DOHH2 (cell line): ENCODE measurements around the gene SCRN2.

Experiments
- H3F3A ChIP-seq: fragments of 200-600 bp; sonication (generic), shearing (Covaris generic); 2 replicates; pipeline ENCODE4 v1.6.0; 2016; ENCODE audit warnings: antibody characterized with exemption, mild to moderate bottlenecking; ENCODE audit not compliant: control insufficient read depth, insufficient read depth
- H3K27ac ChIP-seq: fragments of 200-600 bp; sonication (generic); 2 replicates; pipeline ENCODE4 v1.5.1; 2014; ENCODE audit warnings: low read depth, mild to moderate bottlenecking, low read length, moderate library complexity
- H3K27me3 ChIP-seq: fragments of 200-600 bp; sonication (generic); 2 replicates; pipeline ENCODE4 v1.6.1; 2014; ENCODE audit warnings: mild to moderate bottlenecking, low read length, mixed read lengths; ENCODE audit not compliant: control insufficient read depth
- H3K36me3 ChIP-seq: fragments of 200-600 bp; sonication (generic); 2 replicates; pipeline ENCODE4 v1.6.1; 2014; ENCODE audit warnings: mild to moderate bottlenecking, low read length, moderate library complexity, mixed read lengths; ENCODE audit not compliant: control insufficient read depth
- H3K4me1 ChIP-seq: fragments of 200-600 bp; sonication (generic); 2 replicates; pipeline ENCODE4 v1.6.1; 2014; ENCODE audit warnings: mild to moderate bottlenecking, low read length, mixed read lengths; ENCODE audit not compliant: control insufficient read depth
- H3K4me2 ChIP-seq: fragments of 200-600 bp; sonication (generic); 2 replicates; pipeline ENCODE4 v1.6.0; 2014; ENCODE audit warnings: mild to moderate bottlenecking, low read length, moderate library complexity
- H3K4me3 ChIP-seq: fragments of 200-600 bp; sonication (generic); 2 replicates; pipeline ENCODE4 v1.5.1; 2014; ENCODE audit warnings: mild to moderate bottlenecking, low read length, mixed read lengths
- H3K79me2 ChIP-seq: fragments of 200-600 bp; sonication (generic); 2 replicates; pipeline ENCODE4 v1.6.1; 2014; ENCODE audit warnings: mild to moderate bottlenecking, low read length, mixed read lengths; ENCODE audit not compliant: control insufficient read depth
- H3K9me2 ChIP-seq: fragments of 200-600 bp; sonication (generic); replicated peaks from 2 replicates; pipeline ENCODE4 v1.6.1; 2014; ENCODE audit warnings: mild to moderate bottlenecking, low read length, mixed read lengths; ENCODE audit not compliant: control insufficient read depth
- H3K9me3 ChIP-seq: fragments of 200-600 bp; sonication (generic); 2 replicates; pipeline ENCODE4 v1.6.1; 2014; ENCODE audit warnings: antibody characterized with exemption, low read length, mixed read lengths; ENCODE audit not compliant: control insufficient read depth, insufficient read depth
- H4K20me1 ChIP-seq: fragments of 200-600 bp; sonication (generic); 2 replicates; pipeline ENCODE4 v1.6.0; 2014; ENCODE audit warnings: low read depth, mild to moderate bottlenecking, antibody characterized with exemption, low read length, moderate library complexity; ENCODE audit not compliant: control insufficient read depth, insufficient read depth
- CTCF ChIP-seq: fragments of 200-600 bp; sonication (generic); IDR thresholded peaks from one replicate; pipeline ENCODE4 v1.5.1; 2014; ENCODE audit warnings: antibody characterized with exemption, mild to moderate bottlenecking, low read depth, low read length; ENCODE audit not compliant: poor library complexity, severe bottlenecking
- EZH2phosphoT487 ChIP-seq: fragments of 200-600 bp; sonication (generic); IDR thresholded peaks from 2 replicates; pipeline ENCODE4 v1.6.1; 2017; ENCODE audit warnings: borderline replicate concordance, mild to moderate bottlenecking, antibody characterized with exemption, low read length, moderate library complexity, mixed read lengths

Gene SCRN2

GRCh38 chr17:47816111-47816735, 24.9 kb downstream of the SCRN2 start:
- Histone ChIP-seq H3K4me2 (no peak overlapping the region), H3K9me3 (no peaks in the 10 kb centered on the region), H3K36me3 (peaks cover 14% of the 10 kb centered on the region; the same call in 1 of the 2 replicates), H3K9me2 (no peaks in the 10 kb centered on the region), H3F3A (no peaks in the 10 kb centered on the region), H3K4me1 (peaks cover 9% of the 10 kb centered on the region), H3K79me2 (peaks cover 5% of the 10 kb centered on the region), H4K20me1 (no peaks in the 10 kb centered on the region), H3K27me3 (no peaks in the 10 kb centered on the region), H3K27ac (no peak overlapping the region), H3K4me3 (no peak overlapping the region)
- TF ChIP-seq CTCF, result no peak
- TF ChIP-seq EZH2phosphoT487, result no peak

- Histone ChIP-seq H3K36me3 (peaks cover 18% of the 10 kb centered on the region; the same call in 1 of the 2 replicates), H4K20me1 (no peaks in the 10 kb centered on the region), H3K4me2 (no peak overlapping the region), H3K27me3 (no peaks in the 10 kb centered on the region), H3K4me1 (peaks cover under 1% of the 10 kb centered on the region; the same call in 1 of the 2 replicates), H3F3A (no peaks in the 10 kb centered on the region), H3K79me2 (no peaks in the 10 kb centered on the region), H3K9me3 (no peaks in the 10 kb centered on the region), H3K9me2 (no peaks in the 10 kb centered on the region), H3K27ac (no peak overlapping the region), H3K4me3 (no peak overlapping the region)
- TF ChIP-seq CTCF (no peak), EZH2phosphoT487 (no peak)
These were observed 25.8 kb downstream of the SCRN2 start for GRCh38 chr17:47815106-47815918.

GRCh38 chr17:47813512-47814031, 27.5 kb downstream of the SCRN2 start:
- Histone ChIP-seq H3K9me3 (no peaks in the 10 kb centered on the region), H3K4me1 (no peaks in the 10 kb centered on the region), H3K4me3 (no peak overlapping the region), H3F3A (no peaks in the 10 kb centered on the region), H3K36me3 (peaks cover 21% of the 10 kb centered on the region; the same call in 1 of the 2 replicates), H3K9me2 (no peaks in the 10 kb centered on the region), H3K27ac (no peak overlapping the region), H3K27me3 (no peaks in the 10 kb centered on the region), H3K4me2 (no peak overlapping the region), H4K20me1 (no peaks in the 10 kb centered on the region), H3K79me2 (no peaks in the 10 kb centered on the region)
- TF ChIP-seq CTCF (no peak), EZH2phosphoT487 (no peak)
